PC-9 (cell line): ENCODE data around the gene MAPKAP1. TPM values are rescaled to one million over a fixed set of nuclear protein-coding genes. Genes with fewer than 3 reads are reported as not detected.

Experiments used
- BruUV-seq: library from RNA; stranded (reverse); fragments of 400-500 nt; replicated peaks from 2 replicates; lab custom pipeline; 2021; lab: Mats Ljungman, UMichigan
- CTCF ChIA-PET: fragments of 300-600 bp; sonication (Branson Sonifier 250); formaldehyde crosslinking; loops from one replicate; lab custom pipeline; 2022; ENCODE audit warnings: antibody characterized with exemption; lab: Charles Lee
- POLR2A ChIA-PET: fragments of 300-600 bp; sonication (Branson Sonifier 250); formaldehyde crosslinking; loops from one replicate; lab custom pipeline; 2022; ENCODE audit warnings: antibody characterized with exemption; ENCODE audit not compliant: unreplicated experiment; lab: Charles Lee
- DNase-seq, 2 experiments: peaks; one replicate each; pipeline versions ENCODE4 v3.0.0 to v3.0.0-alpha.2; 2015 to 2022; ENCODE audit warnings: mixed read lengths in 1 of 2
- H2AFZ ChIP-seq: fragments of 200-600 bp; sonication (generic); 2 replicates; pipeline ENCODE4 v1.8.1; 2017; ENCODE audit warnings: antibody characterized with exemption
- H3F3A ChIP-seq: fragments of 200-600 bp; sonication (generic); 2 replicates; pipeline ENCODE4 v1.8.1; 2017; ENCODE audit warnings: antibody characterized with exemption, mild to moderate bottlenecking, low read depth; ENCODE audit not compliant: insufficient read depth
- H3K27ac ChIP-seq: fragments of 200-600 bp; sonication (generic); 2 replicates; pipeline ENCODE4 v1.6.1; 2016; ENCODE audit warnings: mixed run types
- H3K27me3 ChIP-seq: fragments of 200-600 bp; sonication (generic); 2 replicates; pipeline ENCODE4 v1.6.1; 2016; ENCODE audit warnings: low read depth, mixed run types; ENCODE audit not compliant: insufficient read depth
- H3K36me3 ChIP-seq: fragments of 200-600 bp; sonication (generic); 2 replicates; pipeline ENCODE4 v1.6.1; 2016; ENCODE audit warnings: low read depth, mixed run types
- H3K4me1 ChIP-seq: fragments of 200-600 bp; sonication (generic); replicated peaks from 2 replicates; pipeline ENCODE4 v1.6.1; 2016; ENCODE audit warnings: mixed run types; ENCODE audit not compliant: insufficient read depth
- H3K4me2 ChIP-seq: fragments of 200-600 bp; sonication (generic); 2 replicates; pipeline ENCODE4 v1.6.1; 2017; ENCODE audit warnings: mixed run types
- H3K4me3 ChIP-seq: fragments of 200-600 bp; sonication (generic); 2 replicates; pipeline ENCODE4 v1.6.1; 2016; ENCODE audit warnings: mixed run types
- H3K79me2 ChIP-seq: fragments of 200-600 bp; sonication (generic); 2 replicates; pipeline ENCODE4 v1.6.1; 2017; ENCODE audit warnings: low read depth, mixed run types
- H3K9me2 ChIP-seq: fragments of 200-600 bp; sonication (generic); 2 replicates; pipeline ENCODE4 v1.8.1; 2017; ENCODE audit warnings: mild to moderate bottlenecking; ENCODE audit not compliant: insufficient read depth
- H3K9me3 ChIP-seq: fragments of 200-600 bp; sonication (generic); 2 replicates; pipeline ENCODE4 v1.8.1; 2016; ENCODE audit warnings: low read depth; ENCODE audit not compliant: insufficient read depth
- H4K20me1 ChIP-seq: fragments of 200-600 bp; sonication (generic); 2 replicates; pipeline ENCODE4 v1.8.1; 2017; ENCODE audit not compliant: insufficient read depth
- CTCF ChIP-seq: fragments of 200-600 bp; sonication (generic); conservative IDR thresholded peaks from 2 replicates; pipeline ENCODE4 v1.6.1; 2017; ENCODE audit warnings: mixed run types, antibody characterized with exemption, mild to moderate bottlenecking, moderate library complexity
- EZH2 ChIP-seq: fragments of 200-600 bp; sonication (generic); IDR thresholded peaks from 2 replicates; pipeline ENCODE4 v1.8.0; 2017; ENCODE audit warnings: antibody characterized with exemption, low read depth
- intact Hi-C: fragments of 100-400 bp; cut with micrococcal nuclease; formaldehyde crosslinking; loops from one replicate; pipeline ENCODE4 v1.10.0; 2022; ENCODE audit not compliant: unreplicated experiment
- total RNA-seq: library from RNA; stranded (reverse); gene quantifications from 2 replicates; pipeline ENCODE4 v1.2.3, GENCODE V29; 2021

Gene MAPKAP1
- total RNA-seq, 1 experiment from 2014 or later, result 115 TPM

- POLR2A ChIA-PET, result no interaction called here
- CTCF ChIA-PET, result no interaction called here
- Histone ChIP-seq H3K27me3 (no peaks in the 10 kb centered on the region), H3K9me3 (no peaks in the 10 kb centered on the region), H3F3A (peaks cover 11% of the 10 kb centered on the region; the same call in 1 of the 2 replicates), H3K27ac (no peak overlapping the region), H2AFZ (no peak overlapping the region), H3K9me2 (no peaks in the 10 kb centered on the region), H3K36me3 (no peaks in the 10 kb centered on the region; the same call in 1 of the 2 replicates), H3K4me1 (peaks cover 14% of the 10 kb centered on the region), H3K4me2 (no peak overlapping the region), H4K20me1 (no peaks in the 10 kb centered on the region; the same call in 1 of the 2 replicates), H3K79me2 (peaks cover 29% of the 10 kb centered on the region; the same call in 1 of the 2 replicates), H3K4me3 (no peak overlapping the region)
- no TSS peak for BruUV-seq
- no peak for DNase-seq
- intact Hi-C loops, result no loop called here
- TF ChIP-seq EZH2 (no peak), CTCF (no peak)
These were observed 115.1 kb downstream of the MAPKAP1 start for GRCh38 chr9:125591888-125592287.

- H2AFZ ChIP-seq, result no peak overlapping the region
- CTCF ChIA-PET, result no interaction called here
- no peak for TF ChIP-seq CTCF
- no peak for TF ChIP-seq EZH2
- H3K4me3 ChIP-seq, result no peak overlapping the region
- DNase-seq, result no peak
- H3K27me3 ChIP-seq, result no peaks in the 10 kb centered on the region
- no peaks in the 10 kb centered on the region for H3K9me2 ChIP-seq
- H3K4me2 ChIP-seq, result no peak overlapping the region
- H3K4me1 ChIP-seq, result peaks cover 14% of the 10 kb centered on the region
- H3K27ac ChIP-seq, result no peak overlapping the region
- no peaks in the 10 kb centered on the region; the same call in 1 of the 2 replicates for H4K20me1 ChIP-seq
- H3K9me3 ChIP-seq, result no peaks in the 10 kb centered on the region
- BruUV-seq, result no TSS peak
- peaks cover 33% of the 10 kb centered on the region; the same call in 1 of the 2 replicates for H3K79me2 ChIP-seq
- no peaks in the 10 kb centered on the region; the same call in 1 of the 2 replicates for H3K36me3 ChIP-seq
- POLR2A ChIA-PET, result no interaction called here
- peaks cover 11% of the 10 kb centered on the region; the same call in 1 of the 2 replicates for H3F3A ChIP-seq
- intact Hi-C loops, result no loop called here
These were observed 115.8 kb downstream of the MAPKAP1 start for GRCh38 chr9:125591245-125591644.

GRCh38 chr9:125589287-125589686 is 117.7 kb downstream of the MAPKAP1 start:
- TF ChIP-seq CTCF, result no peak
- TF ChIP-seq EZH2, result no peak
- H3K36me3 ChIP-seq, result no peaks in the 10 kb centered on the region
- peaks cover 21% of the 10 kb centered on the region; the same call in 1 of the 2 replicates for H3K79me2 ChIP-seq
- no peaks in the 10 kb centered on the region for H3K9me2 ChIP-seq
- H3K4me3 ChIP-seq, result no peak overlapping the region
- no peak overlapping the region for H3K4me2 ChIP-seq
- no peak for DNase-seq
- peaks cover 11% of the 10 kb centered on the region for H3K4me1 ChIP-seq
- no TSS peak for BruUV-seq
- H3K9me3 ChIP-seq, result no peaks in the 10 kb centered on the region
- no peak overlapping the region for H2AFZ ChIP-seq
- ChIA-PET POLR2A (interaction anchor here (0.6 kb wide), 1 partner anchor 50 kb away, joined by 5 read pairs; no protein-coding TSS in a partner anchor), CTCF (no interaction called here)
- peaks cover 7% of the 10 kb centered on the region; the same call in 1 of the 2 replicates for H3F3A ChIP-seq
- no peak overlapping the region for H3K27ac ChIP-seq
- no peaks in the 10 kb centered on the region for H3K27me3 ChIP-seq
- H4K20me1 ChIP-seq, result no peaks in the 10 kb centered on the region; the same call in 1 of the 2 replicates
- intact Hi-C loops, result no loop called here
